Measurements from ENCODE around the gene HIP1. TPM values are rescaled to one million over a fixed set of nuclear protein-coding genes. Genes with fewer than 3 reads are reported as not detected.

The HIP1 gene
- total RNA-seq, 4 donors from 2014 or later: 15.8 to 33.2 (median 22.8) TPM

DNA sequence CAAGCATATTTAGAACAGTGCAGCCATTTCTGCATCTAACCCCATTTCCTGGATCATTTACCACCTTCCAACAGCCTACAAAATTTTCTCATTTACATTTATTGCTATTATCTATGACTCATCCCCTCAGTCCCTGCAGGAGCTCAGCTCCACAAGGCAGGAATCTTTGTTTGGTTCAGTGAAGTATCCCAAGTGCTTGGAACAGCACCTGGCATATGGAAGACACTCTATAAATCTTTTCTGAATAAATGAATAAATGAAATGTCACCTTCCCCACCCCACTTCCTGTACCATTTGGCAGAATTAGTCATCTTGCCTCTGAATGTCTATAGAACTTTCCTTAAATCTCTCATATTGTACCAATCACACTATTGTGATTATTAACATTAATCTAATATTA, 110.7 kb downstream of the HIP1 start:
- Histone ChIP-seq H3K36me3 (peaks cover 0 to 3% (median 0%) of the 10 kb centered on the region in 4 donors), H3K27ac (replicated peaks in 1 of 4) (no peak overlapping the region), H3K27me3 (no peaks in the 10 kb centered on the region), H3K4me1 (peaks cover 12 to 15% (median 13%) of the 10 kb centered on the region in 4 donors), H3K9me3 (peaks cover 0 to 5% (median 0%) of the 10 kb centered on the region in 4 donors), H3K4me3 (no peak overlapping the region)
- no peak for TF ChIP-seq CTCF (IDR thresholded peaks at IDR 0.05)
- TF ChIP-seq POLR2AphosphoS5 (IDR thresholded peaks at IDR 0.05): no peak
- TF ChIP-seq POLR2A (IDR thresholded peaks at IDR 0.05; ENCODE audit: low read depth): no peak
- no peak for TF ChIP-seq EP300 (IDR thresholded peaks at IDR 0.05)
- DNase-seq (ENCODE audit: extremely low spot score): no peak
- intact Hi-C loops (cut with DNase I): no loop called here

GRCh38 chr7:75626954-75627353, 111.8 kb downstream of the HIP1 start:
- intact Hi-C loops (cut with DNase I): no loop called here
- Histone ChIP-seq H3K36me3 (peaks cover 0 to 3% (median 0%) of the 10 kb centered on the region in 4 donors), H3K27ac (replicated peaks in 1 of 4) (no peak overlapping the region), H3K9me3 (peaks cover 0 to 5% (median 0%) of the 10 kb centered on the region in 4 donors), H3K27me3 (no peaks in the 10 kb centered on the region), H3K4me3 (no peak overlapping the region), H3K4me1 (peaks cover 12 to 15% (median 13%) of the 10 kb centered on the region in 4 donors)
- 100% methylated on average over 2 of the region's 2 CpGs for WGBS
- no peak for DNase-seq (ENCODE audit: extremely low spot score)
- TF ChIP-seq POLR2AphosphoS5 (IDR thresholded peaks at IDR 0.05) (no peak), CTCF (IDR thresholded peaks at IDR 0.05) (no peak), POLR2A (IDR thresholded peaks at IDR 0.05; ENCODE audit: low read depth) (no peak), EP300 (IDR thresholded peaks at IDR 0.05) (no peak)

GRCh38 chr7:75625868-75626267, 112.9 kb downstream of the HIP1 start:
- Histone ChIP-seq H3K27ac (replicated peaks in 1 of 4) (no peak overlapping the region), H3K27me3 (no peaks in the 10 kb centered on the region), H3K4me1 (peaks cover 12 to 25% (median 18%) of the 10 kb centered on the region in 4 donors), H3K4me3 (no peak overlapping the region), H3K9me3 (peaks cover 0 to 5% (median 0%) of the 10 kb centered on the region in 4 donors), H3K36me3 (peaks cover 0 to 5% (median 0%) of the 10 kb centered on the region in 4 donors)
- intact Hi-C loops (cut with DNase I): no loop called here
- TF ChIP-seq CTCF (IDR thresholded peaks at IDR 0.05) (no peak), EP300 (IDR thresholded peaks at IDR 0.05) (no peak), POLR2A (IDR thresholded peaks at IDR 0.05; ENCODE audit: low read depth) (no peak), POLR2AphosphoS5 (IDR thresholded peaks at IDR 0.05) (no peak)
- 93% methylated on average over 5 of the region's 5 CpGs for WGBS
- no peak for DNase-seq (ENCODE audit: extremely low spot score)

GRCh38 chr7:75624134-75624832, 114.5 kb downstream of the HIP1 start:
- H3K27me3 ChIP-seq: no peaks in the 10 kb centered on the region
- peaks cover 0 to 5% (median 0%) of the 10 kb centered on the region in 4 donors for H3K36me3 ChIP-seq
- peaks cover 0 to 5% (median 0%) of the 10 kb centered on the region in 4 donors for H3K9me3 ChIP-seq
- no peak overlapping the region for H3K4me3 ChIP-seq
- intact Hi-C loops (cut with DNase I): no loop called here
- DNase-seq (ENCODE audit: extremely low spot score): no peak
- peak overlapping the region in 2 of 4 donors; percentile 31 to 39 for H3K27ac ChIP-seq (replicated peaks in 1 of 4)
- peaks cover 12 to 31% (median 18%) of the 10 kb centered on the region in 4 donors for H3K4me1 ChIP-seq
- WGBS: 73% methylated on average over 13 of the region's 13 CpGs
- TF ChIP-seq CTCF (IDR thresholded peaks at IDR 0.05) (no peak), POLR2AphosphoS5 (IDR thresholded peaks at IDR 0.05) (no peak), EP300 (IDR thresholded peaks at IDR 0.05) (no peak)

Measured in esophagus muscularis mucosa (tissue), 4 donors.